MM.1S (cell line): ENCODE results near the gene IDH2.

Experiments
- DNase-seq: peaks from one replicate; pipeline ENCODE4 v3.0.0-alpha.2; 2015
- H2AFZ ChIP-seq: fragments of 300-600 bp; sonication (generic); 2 replicates; pipeline ENCODE4 v1.6.0; 2016; ENCODE audit warnings: antibody characterized with exemption, low read length
- H3F3A ChIP-seq: fragments of 300-600 bp; sonication (generic); 2 replicates; pipeline ENCODE4 v1.6.1; 2016; ENCODE audit warnings: mild to moderate bottlenecking, antibody characterized with exemption, low read length, moderate library complexity, mixed read lengths; ENCODE audit not compliant: insufficient read depth
- H3K27ac ChIP-seq: fragments of 300-600 bp; sonication (generic); 2 replicates; pipeline ENCODE4 v1.5.1; 2016; ENCODE audit warnings: mild to moderate bottlenecking, low read length
- H3K27me3 ChIP-seq: fragments of 300-600 bp; sonication (generic); replicated peaks from 2 replicates; pipeline ENCODE4 v1.6.0; 2016; ENCODE audit warnings: low read length; ENCODE audit not compliant: insufficient read depth
- H3K36me3 ChIP-seq: fragments of 300-600 bp; sonication (generic); replicated peaks from 2 replicates; pipeline ENCODE4 v1.6.1; 2016; ENCODE audit warnings: mild to moderate bottlenecking, low read length, mixed read lengths; ENCODE audit not compliant: insufficient read depth
- H3K4me1 ChIP-seq: fragments of 300-600 bp; sonication (generic); 2 replicates; pipeline ENCODE4 v1.6.1; 2016; ENCODE audit warnings: low read length, mixed read lengths
- H3K4me2 ChIP-seq: fragments of 300-600 bp; sonication (generic); 2 replicates; pipeline ENCODE4 v1.6.0; 2016; ENCODE audit warnings: low read depth, low read length
- H3K4me3 ChIP-seq: fragments of 300-600 bp; sonication (generic); 2 replicates; pipeline ENCODE4 v1.5.1; 2016; ENCODE audit warnings: low read length, mixed read lengths
- H3K79me2 ChIP-seq: fragments of 300-600 bp; sonication (generic); 2 replicates; pipeline ENCODE4 v1.6.1; 2016; ENCODE audit warnings: mixed run types, low read length, mixed read lengths
- H3K9ac ChIP-seq: fragments of 300-600 bp; sonication (generic); 2 replicates; pipeline ENCODE4 v1.6.1; 2016; ENCODE audit warnings: low read length, mixed read lengths
- H3K9me2 ChIP-seq: fragments of 300-600 bp; sonication (generic); replicated peaks from 2 replicates; pipeline ENCODE4 v1.6.1; 2016; ENCODE audit warnings: mild to moderate bottlenecking, low read length, mixed read lengths; ENCODE audit not compliant: insufficient read depth
- H3K9me3 ChIP-seq: fragments of 300-600 bp; sonication (generic); replicated peaks from 2 replicates; pipeline ENCODE4 v1.6.1; 2016; ENCODE audit warnings: mild to moderate bottlenecking, low read length, mixed read lengths; ENCODE audit not compliant: insufficient read depth
- H4K20me1 ChIP-seq: fragments of 300-600 bp; sonication (generic); 2 replicates; pipeline ENCODE4 v1.6.1; 2016; ENCODE audit warnings: mild to moderate bottlenecking, low read length, moderate library complexity, mixed read lengths; ENCODE audit not compliant: insufficient read depth
- EZH2 ChIP-seq: fragments of 300-600 bp; sonication (generic); optimal IDR thresholded peaks from 2 replicates; pipeline ENCODE3; 2017; ENCODE audit warnings: low read depth, mild to moderate bottlenecking, antibody characterized with exemption, low read length, mixed read lengths
- EZH2phosphoT487 ChIP-seq: fragments of 300-600 bp; sonication (generic); IDR thresholded peaks from 2 replicates; pipeline ENCODE4 v1.6.1; 2018; ENCODE audit warnings: antibody characterized with exemption, low read length
- TF ChIP-seq, protein P1 (sequence below): fragments of 300-600 bp; sonication (generic); IDR thresholded peaks from 2 replicates; pipeline ENCODE4 v1.5.1; 2016; ENCODE audit warnings: antibody characterized with exemption, low read length, mixed read lengths

The IDH2 gene

DNA sequence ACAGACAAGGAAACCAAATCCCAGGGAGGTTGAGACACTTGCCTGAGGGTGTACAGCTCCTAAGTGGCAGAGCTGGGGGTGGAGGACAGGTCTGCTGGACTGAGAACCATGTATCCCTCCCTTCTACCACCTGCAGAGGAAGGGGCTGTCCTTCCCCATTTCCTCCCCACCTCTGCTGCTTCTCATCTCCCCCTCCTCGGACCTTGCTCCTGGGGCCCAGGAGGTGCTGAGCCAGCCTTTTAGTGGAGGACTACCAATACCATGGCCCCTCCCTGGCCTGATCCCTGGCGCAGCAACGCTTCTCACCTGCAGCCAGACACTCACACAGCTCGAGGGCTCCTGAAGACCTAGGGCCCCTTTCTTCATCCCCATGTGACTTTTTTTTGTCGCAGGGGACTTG lies 50.4 kb downstream of the IDH2 start:
- Histone ChIP-seq H3K9me3 (no peaks in the 10 kb centered on the region), H3K9ac (no peak overlapping the region), H3K27ac (no peak overlapping the region; the same call in 1 of the 2 replicates), H3K27me3 (no peaks in the 10 kb centered on the region), H2AFZ (no peak overlapping the region), H3K36me3 (no peaks in the 10 kb centered on the region), H3K4me3 (no peak overlapping the region), H3K79me2 (peaks cover 79% of the 10 kb centered on the region), H3K4me1 (peaks cover 24% of the 10 kb centered on the region), H3K9me2 (no peaks in the 10 kb centered on the region), H3F3A (peaks cover 11% of the 10 kb centered on the region), H4K20me1 (no peaks in the 10 kb centered on the region), H3K4me2 (no peak overlapping the region)
- TF ChIP-seq, protein P1, sequence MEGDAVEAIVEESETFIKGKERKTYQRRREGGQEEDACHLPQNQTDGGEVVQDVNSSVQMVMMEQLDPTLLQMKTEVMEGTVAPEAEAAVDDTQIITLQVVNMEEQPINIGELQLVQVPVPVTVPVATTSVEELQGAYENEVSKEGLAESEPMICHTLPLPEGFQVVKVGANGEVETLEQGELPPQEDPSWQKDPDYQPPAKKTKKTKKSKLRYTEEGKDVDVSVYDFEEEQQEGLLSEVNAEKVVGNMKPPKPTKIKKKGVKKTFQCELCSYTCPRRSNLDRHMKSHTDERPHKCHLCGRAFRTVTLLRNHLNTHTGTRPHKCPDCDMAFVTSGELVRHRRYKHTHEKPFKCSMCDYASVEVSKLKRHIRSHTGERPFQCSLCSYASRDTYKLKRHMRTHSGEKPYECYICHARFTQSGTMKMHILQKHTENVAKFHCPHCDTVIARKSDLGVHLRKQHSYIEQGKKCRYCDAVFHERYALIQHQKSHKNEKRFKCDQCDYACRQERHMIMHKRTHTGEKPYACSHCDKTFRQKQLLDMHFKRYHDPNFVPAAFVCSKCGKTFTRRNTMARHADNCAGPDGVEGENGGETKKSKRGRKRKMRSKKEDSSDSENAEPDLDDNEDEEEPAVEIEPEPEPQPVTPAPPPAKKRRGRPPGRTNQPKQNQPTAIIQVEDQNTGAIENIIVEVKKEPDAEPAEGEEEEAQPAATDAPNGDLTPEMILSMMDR = no peak
- TF ChIP-seq EZH2phosphoT487 (no peak), EZH2 (no peak)
- DNase-seq = no peak

DNA sequence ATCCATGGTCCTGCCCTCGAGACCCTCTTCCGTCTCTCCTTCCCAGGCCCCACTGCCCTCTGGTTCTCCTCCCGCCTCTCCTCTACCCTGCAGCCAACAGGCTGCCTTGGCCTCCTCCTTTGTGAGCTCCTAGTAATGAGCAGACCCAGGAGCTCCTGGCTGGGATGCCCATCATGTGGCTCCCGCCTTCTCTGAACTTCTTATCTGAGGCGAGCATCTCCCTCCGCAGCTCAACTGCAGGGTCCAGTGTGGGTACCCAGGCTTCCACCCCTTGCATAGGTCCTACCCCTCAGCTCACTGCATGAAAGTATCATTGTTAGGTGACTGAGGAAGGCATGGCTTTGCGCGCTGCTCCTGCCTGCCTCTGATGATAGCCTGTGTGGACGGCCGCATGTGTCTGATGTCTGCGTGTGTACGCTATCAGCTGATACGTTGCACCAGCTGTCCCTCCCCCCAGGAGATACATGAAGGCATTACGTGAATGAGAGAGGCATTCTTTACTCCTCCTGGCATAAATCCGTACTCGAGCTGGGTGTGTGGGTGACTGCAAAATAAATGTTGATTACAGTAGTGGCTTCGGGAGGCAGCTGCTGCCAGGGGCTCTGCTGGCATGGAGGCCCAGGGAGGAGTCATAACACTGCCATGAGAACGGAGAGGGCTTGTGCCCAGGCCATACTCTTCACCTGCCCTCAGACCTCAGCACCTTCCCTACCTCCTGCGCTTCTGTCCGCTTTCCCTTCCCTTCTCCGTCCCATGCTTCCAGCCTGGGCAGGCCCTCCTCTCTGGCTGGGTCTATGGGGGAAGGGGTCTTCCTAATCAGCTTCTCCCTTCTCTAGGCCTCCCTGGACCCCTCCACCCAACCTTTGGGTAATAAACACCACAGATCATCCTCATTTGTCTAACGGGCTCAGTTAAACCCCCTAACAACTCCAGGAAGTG lies 52.3 kb downstream of the IDH2 start:
- no peaks in the 10 kb centered on the region for H3K27me3 ChIP-seq
- H3K4me1 ChIP-seq = peaks cover 42% of the 10 kb centered on the region
- DNase-seq = no peak
- TF ChIP-seq EZH2phosphoT487 (no peak), EZH2 (no peak)
- TF ChIP-seq, protein P1 = no peak
- H3K9me2 ChIP-seq = no peaks in the 10 kb centered on the region
- H3K9ac ChIP-seq = no peak overlapping the region
- peaks cover 23% of the 10 kb centered on the region for H3F3A ChIP-seq
- H2AFZ ChIP-seq = no peak overlapping the region
- no peaks in the 10 kb centered on the region for H3K36me3 ChIP-seq
- H3K4me3 ChIP-seq = no peak overlapping the region
- H3K4me2 ChIP-seq = no peak overlapping the region
- H3K9me3 ChIP-seq = no peaks in the 10 kb centered on the region
- peaks cover 82% of the 10 kb centered on the region for H3K79me2 ChIP-seq
- no peaks in the 10 kb centered on the region for H4K20me1 ChIP-seq
- H3K27ac ChIP-seq = no peak overlapping the region

DNA sequence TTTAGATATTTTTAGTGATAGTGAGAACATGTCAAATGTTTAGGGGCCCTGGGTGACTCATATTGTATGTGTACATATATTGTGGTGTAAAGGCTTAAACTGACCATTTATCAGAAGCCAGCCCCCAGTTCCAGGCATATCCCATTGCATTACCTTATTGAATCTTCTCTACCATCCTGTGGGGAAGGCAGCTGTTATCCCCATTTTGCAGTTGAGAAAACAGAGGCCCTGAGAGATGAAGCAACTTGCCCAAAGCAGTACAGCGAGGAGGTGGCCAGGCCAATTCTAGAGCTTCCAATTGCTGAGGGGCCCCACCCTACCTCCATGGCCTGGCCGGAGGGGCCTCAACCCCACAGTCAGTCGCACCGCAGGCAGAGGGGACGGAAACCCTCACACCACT lies 53.2 kb downstream of the IDH2 start:
- H3K9me3 ChIP-seq = no peaks in the 10 kb centered on the region
- no peaks in the 10 kb centered on the region for H3K27me3 ChIP-seq
- H3F3A ChIP-seq = peaks cover 23% of the 10 kb centered on the region
- no peaks in the 10 kb centered on the region for H3K36me3 ChIP-seq
- H3K4me2 ChIP-seq = no peak overlapping the region
- no peaks in the 10 kb centered on the region for H4K20me1 ChIP-seq
- TF ChIP-seq EZH2phosphoT487 = no peak
- TF ChIP-seq, protein P1 = no peak
- TF ChIP-seq EZH2 = no peak
- no peak overlapping the region for H3K9ac ChIP-seq
- no peak overlapping the region for H2AFZ ChIP-seq
- no peak overlapping the region for H3K4me3 ChIP-seq
- H3K79me2 ChIP-seq = peaks cover 82% of the 10 kb centered on the region
- peaks cover 42% of the 10 kb centered on the region for H3K4me1 ChIP-seq
- DNase-seq = no peak
- no peaks in the 10 kb centered on the region for H3K9me2 ChIP-seq
- H3K27ac ChIP-seq = no peak overlapping the region
